GM21367 (cell line): ENCODE measurements around the gene OLIG3.

ENCODE experiments used
- ATAC-seq: cut with Tn5 transposase; IDR thresholded peaks from one replicate; pipeline ENCODE4 v1.9.1; 2021; ENCODE audit not compliant: unreplicated experiment

The OLIG3 gene

DNA sequence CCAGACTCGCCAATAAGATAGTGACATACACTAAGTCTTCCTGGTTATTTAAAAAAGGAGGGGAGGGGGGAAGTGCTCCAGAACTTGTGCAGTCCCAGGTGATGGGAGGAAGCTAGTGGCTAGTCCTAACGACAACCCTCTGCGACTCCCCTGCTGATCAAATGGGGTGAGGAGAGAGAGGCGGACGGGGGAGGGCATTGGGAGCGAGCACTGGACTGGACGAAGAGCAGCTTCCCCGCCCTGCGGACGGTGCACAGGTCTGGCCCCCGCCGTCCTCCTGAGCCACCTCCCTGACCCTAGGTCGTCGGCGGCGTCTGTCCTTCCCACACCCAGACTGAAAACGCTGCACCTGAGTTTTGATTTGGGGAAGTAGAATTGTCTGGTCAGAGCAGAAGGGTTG, 2.2 kb upstream of the OLIG3 start:
- no peak for ATAC-seq

DNA sequence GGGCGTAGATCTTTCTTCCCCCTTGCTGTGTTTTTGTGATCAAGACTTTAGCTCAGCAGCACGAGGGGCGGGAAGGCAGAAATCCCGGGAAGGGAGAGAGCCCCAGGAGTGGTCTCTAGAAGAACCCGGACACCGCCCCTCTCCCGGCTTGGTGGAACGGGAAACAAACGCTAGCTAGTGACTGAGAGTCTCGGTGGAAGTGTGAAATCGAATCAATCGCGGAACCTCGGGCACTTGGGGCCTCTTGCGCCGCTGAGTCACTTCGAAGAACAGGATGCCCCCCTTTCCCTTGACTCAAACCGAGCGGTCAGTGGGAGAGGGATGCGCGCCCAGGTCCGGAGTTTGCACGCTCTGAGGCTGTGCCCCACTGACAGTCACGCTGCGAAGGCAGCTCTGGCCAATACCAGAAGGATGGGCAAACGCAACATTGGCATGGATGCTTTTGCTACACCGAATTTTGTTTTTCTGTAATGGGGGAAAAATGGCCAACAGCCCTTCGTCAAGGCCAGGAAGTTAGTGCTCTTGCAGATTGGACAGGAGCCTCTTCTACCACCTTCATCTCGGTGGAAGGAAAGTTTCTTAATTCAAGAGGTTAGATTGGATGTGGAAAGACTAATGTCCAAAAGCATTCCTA, 1.6 kb upstream of the OLIG3 start:
- no peak for ATAC-seq

DNA sequence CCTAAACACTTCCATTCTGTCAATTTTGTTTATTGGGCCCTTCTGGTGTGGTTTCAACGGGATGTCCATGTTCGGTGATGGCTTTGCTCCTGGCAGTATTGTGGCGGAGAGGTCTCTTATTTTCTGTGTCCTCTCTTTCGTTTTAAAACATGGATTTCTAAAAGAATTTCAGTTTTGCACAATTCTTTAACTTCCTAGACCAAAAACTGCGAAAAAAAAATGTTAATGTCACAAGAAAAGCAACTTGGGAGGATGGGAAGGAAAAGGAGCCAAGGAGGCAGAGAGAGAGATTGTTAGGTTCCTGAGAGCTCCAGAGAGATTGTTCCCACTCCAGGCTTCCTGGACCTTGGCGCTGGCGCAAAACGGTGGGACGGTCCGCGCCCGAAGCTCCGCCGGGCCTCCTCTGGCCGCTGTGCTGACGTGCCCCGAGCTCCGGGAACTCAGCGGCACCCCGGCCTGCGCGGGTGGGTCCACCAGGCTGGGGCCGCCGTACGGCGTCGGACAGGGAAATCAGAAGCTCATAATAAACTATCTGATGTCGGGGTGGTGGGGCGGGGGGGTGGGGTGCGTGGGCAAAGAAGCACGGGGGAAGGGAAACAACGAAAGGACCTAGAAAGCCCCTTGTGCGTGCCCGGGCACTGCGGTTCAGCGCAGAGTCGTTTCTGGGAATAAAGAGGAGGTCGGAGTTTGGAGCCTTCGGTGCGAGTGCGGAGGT, 951 bp upstream of the OLIG3 start:
- ATAC-seq: no peak

DNA sequence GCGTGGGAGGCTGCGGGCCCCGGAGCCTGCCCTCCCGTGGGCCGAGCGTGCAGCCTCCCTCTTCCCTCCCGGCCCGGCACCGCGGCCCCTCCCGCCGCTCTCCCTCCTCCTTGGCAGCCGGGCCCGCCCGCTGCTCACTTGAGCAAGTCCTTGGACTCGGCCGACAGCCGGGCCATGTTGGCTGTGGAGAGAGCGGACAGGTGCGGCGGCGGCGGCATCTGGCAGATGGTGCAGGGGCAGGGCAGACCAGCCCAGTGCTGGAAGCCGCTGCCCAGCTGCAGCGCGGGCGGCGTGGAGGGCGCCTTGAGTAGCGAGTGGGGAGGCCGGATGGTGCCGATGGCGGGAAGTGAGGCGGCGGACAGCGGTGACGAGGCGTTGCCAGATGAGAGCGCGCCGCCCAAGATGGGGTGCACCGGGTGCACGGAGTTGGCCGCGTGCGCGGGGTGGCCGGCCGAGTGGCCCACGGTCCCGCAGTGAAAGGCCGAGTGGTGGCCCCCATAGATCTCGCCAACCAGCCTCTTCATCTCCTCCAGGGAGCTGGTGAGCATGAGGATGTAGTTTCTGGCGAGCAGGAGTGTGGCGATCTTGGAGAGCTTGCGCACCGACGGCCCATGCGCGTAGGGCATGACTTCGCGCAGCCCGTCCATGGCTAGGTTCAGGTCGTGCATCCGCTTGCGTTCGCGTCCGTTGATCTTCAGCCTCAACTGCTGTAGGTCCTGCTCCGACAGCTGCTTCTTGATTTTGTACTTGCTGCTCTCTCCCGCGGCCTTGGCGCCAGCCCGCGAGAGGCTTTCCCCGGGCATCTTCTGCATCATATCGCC, 766 bp downstream of the OLIG3 start:
- no peak for ATAC-seq

DNA sequence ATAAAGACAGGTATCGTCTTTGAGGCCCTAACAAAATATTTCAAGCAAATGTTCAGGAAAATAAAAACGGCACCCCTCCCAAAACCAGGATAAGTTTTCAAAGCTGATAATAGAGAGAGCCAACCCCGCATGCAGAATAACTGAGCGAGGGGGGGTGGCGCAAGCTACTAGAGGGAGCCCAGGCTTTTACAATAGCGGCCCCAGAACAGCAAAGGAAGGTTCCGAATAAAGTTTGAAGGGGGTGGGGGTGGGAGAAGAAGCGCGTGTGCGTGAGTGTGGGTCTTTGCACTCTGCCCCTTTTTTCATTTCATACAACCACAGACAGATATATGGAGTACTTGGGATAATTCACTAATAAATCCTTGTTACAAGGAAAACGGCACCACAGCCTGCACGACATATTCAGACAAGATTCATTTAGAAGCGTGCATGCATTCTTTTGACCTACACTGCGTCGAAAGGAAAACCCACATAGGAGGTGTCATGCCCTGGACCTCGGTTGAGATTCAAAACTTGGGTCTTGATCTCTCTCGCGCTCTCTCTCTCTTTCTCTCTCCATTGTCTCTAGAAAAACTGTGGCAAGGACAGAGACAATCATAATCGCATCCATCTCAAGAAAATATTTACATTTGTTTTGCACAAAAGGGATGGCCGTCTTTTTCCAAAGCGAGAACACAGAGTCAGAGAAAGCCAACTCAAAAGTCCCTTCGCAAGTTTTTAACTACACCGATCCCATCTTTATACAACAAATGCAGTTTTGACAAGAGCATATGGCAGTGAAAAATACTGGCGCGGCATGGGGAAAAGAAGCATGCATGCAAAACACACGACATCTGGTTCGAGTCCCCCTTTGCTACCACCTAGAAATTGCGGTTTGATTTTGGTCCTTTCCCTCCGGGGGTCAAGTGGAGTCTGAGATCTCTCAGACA, 1.6 kb downstream of the OLIG3 start:
- no peak for ATAC-seq

DNA sequence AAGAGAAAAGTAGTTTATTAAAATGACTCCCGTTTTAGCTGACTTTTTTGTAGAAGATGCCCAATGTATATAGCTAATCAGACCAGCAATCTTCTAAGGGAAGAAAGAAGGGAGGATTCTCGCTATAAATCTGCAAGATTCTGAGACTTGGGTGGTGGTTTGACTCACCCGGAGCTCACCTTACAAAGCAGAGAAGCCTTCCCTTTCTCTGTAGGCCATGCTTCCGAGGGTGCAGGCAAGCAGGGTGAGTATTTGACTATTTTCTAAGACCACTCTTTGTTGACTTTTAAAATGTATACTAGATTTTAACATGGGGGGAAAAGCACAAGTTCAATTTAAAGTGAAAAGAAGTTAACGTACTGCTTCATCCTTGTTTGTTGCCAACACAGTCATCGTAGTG, 2.7 kb downstream of the OLIG3 start:
- no peak for ATAC-seq

DNA sequence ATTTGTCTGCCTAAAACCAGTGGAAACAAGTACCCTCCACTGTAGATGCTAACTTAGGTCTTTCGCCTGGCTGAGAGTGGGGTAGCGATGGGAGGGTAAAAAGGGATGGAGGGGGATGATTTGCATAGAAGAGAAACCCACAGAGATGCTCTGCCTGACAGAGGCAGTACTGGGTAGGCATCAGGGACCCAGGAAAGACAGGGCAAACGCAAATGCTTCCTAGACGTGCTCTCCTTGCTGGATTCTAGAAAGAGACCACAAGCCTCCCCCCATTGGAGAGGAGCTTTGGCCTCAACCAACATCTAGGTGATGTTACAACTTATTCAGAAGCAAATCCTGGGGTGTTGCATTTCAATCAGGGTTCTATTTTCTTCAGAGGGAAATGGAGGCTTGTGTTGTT, 3.2 kb downstream of the OLIG3 start:
- no peak for ATAC-seq

DNA sequence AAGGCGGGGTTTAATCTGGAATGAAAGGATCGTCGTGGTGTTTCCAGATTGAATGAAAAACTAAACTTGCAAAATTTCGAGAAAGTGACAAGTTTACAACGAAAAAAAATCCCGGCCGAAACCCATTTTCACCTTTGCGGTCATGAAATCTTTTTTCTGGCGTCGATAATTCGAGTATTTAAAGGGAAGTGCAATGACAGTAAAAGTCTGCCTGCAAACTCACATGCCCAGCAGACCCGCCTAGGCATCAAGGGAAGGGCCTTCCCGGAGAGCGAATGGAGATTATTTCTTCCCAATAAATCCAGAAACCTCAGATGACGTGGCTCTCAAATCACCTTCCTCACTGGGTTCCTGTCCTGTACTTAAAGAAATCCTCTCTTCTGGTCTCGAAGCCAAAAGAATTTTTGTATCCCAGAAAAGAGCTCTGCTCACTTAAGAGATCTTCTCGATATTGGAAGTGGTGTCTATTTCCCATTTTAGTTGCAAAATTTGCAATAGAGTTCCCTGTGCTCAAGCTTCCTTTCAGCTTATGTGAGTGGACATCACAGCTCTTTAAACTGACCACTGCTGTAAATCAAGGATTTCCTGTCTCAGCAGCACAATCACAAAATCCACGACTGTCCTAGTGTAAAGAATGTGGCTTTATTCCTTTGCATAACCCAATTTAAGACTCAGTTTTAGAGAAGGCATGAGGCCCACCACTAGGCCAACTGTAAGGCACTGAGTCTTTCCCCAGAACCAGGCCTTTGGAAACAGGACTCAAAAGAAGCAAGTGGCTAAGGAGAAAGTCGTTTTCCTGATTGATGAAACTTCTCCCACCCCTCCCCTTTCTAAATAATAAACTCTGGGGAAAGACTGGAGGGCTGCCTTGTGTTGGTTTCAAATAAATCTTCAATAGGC, 3.9 kb downstream of the OLIG3 start:
- ATAC-seq: no peak

DNA sequence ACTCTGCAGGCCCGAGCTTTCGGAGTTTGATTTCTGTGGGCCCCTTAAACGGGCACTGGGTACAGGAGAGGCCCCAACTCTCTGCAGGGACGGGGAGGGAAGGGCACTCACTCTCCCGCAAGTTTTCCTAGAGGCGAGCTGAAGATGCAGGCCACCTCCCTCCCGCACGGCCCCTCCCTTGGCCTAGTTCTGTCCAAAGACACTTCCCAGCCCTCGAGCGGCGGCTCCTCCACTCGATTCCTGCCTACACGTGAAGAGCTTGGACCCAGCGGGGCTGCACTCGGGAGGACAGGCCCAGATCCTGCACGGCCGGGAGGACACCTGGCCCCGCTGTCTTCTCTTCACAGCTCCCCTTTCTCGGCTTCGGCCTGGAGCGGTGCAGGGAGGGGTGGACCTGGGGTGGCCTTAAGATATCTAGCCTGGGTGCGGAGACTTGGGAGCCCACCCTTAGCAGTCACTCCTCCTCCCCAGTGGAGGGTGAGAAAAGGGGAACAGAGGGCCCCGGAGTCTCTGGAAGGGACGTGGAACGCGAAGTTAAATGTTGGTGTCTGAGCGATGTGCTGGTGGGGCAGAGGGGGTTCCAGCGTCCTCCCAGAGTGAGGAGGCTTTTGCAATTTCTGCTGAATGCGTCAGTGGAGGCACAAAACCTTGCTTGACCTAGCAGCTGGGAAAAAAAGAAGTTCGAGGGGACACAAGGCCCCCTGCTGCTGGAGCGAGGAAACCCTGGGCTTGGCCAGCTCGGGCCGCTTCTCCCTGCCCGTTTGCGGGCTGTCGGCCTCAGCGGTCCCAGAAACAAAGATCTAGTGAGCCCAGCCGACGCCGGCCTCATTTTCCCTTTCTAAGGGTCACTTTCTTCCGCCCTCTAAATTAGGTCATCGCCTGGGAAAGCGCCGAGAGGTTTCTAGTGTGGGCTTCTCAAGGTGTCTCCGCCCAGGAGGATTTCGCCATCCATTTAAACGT, 4.9 kb downstream of the OLIG3 start:
- no peak for ATAC-seq

DNA sequence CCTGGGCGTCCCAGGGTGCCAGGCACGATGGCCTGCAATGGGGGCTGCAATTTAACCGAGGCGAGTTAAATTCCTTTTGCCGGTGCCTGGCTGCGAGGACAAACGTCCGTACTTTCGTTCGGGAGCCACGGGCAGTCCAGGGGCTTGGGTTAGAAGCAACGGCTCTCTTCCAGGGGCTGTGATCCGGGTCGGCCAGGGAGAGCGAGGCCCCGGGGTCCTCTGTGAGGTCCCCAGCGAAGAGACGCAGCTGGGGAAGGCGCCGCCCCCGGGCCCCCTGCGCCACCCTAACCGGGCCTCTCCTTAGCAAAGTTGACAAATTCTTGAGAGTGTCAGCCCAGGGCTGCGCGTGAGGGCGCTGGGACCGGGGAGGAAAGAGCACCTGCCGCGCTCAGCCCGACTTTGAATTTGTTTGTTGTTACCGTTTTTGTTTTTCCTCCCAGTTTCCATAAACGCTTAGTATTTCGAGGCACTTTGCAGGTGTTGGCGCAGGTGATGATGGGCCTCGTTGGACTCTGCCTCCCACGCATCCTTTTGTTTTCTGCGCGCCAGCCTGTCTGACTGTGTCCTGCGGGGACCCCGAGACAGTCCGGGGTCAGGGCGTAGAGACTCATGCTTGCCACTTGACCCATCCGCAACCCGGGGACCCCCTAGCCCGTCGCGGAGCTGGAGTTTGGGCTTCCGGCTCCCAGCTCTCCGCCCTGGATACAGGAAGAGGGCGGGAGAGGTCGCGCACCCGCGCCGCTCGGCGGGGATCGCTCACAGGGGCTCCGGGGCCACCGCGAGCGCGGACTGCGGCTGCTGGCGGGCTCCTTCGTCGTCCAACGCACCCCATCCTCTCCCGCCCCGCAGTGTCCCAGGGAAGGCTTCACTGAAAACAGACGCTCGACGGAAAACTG, 5.8 kb downstream of the OLIG3 start:
- no peak for ATAC-seq

DNA sequence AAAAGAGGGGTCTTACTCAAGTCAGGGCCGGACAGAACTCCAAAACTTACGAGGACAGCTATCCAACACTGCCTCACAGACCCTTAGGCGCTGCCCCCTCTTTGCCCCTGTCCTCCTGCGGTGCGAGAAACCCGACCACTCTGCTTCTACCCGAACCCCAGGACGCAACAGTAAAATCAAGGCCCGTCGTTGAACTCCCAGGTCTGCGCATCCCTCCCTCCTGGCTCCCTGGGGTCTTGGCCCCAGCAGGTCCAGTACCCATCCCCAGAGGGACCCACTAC, 6.4 kb downstream of the OLIG3 start:
- ATAC-seq: no peak

DNA sequence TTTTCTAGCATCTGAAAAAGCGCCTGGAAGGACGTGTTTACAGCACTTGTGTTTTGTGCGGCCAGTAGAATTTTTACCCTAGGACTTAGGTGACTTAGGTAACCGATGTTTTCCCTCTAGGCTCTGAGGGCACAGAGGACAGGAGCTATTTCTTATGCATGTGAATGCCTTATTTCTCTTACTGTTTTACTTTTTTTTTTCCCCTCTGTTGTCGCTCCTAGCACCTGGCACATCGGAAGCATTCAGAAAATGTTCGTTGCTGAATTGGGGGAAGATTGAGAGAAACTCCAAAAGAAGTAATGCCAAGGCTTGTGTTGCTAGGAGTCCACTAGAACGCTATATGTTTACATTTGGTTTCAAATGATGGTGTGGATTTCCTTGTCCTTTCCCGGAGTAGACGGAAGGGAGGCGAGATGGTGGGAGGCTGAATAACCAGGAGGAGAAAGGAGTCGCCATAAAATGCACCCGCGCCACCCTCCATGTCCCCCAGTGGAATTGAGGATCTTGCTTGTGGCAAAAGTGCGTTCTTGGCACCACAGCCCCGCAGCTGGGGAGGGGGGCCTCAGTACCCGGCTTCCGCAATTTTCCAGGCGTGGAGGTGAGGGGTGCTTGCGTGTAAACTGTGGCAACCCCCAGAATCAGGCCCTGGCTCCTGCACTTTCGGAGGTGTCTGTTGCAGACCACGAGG, 6.9 kb downstream of the OLIG3 start:
- ATAC-seq: no peak

DNA sequence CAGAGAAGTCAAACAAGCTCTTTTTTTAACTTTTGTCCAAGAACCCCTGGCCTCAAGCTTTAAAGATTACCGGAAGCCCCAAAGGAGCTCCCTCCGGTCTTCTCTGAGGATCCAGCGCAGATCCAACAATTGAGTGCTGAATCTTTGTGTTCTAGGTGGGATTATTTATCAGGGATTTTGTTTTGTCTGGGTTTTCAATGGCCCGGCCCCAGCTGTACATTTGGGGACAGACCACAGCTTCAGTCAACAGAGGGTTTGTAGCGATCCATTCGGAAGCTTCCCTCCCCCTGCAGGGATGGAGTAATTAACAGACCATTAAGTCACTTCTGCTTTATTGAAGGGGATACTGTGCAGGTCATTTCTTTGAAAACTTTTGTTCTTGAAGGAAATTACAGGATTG, 7.8 kb downstream of the OLIG3 start:
- no peak for ATAC-seq

DNA sequence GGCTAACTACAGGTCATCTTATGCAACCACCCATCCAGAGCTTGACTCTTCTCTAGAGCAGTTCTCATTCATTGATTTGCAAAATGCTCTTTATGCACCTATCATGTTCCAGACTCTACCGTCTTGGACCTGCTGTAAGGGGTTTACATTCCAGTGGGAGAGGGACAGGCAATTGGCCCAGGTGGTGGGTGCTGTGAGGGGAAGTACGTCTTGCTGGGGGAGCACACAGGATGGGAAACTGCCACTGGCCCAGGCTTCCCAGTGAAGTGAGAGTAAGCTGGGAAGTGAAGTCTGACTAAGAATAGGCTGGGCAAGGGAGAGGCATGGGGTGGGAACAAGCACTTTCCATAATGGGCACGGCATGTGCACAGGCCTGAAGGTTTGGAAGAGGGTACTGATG, 13.8 kb downstream of the OLIG3 start:
- no peak for ATAC-seq

DNA sequence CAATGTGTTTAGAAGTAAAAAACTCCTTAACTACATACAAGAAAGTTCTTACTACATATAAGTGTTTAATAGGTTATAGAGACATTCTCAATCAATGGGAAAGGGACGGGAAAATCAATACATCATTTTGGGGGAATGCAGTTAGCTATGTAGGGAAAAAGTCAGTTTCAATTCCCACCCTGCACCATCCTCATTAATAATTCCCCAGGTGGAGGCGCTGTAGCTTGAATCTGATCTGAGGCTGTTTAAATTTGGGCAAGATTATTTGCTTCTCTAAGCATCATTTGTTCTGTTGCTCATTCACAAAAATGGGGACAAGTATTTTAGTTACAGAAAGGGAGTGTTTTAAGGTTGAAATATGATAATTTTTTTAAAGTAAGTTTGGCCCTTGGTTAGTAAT, 19.1 kb downstream of the OLIG3 start:
- ATAC-seq: no peak

DNA sequence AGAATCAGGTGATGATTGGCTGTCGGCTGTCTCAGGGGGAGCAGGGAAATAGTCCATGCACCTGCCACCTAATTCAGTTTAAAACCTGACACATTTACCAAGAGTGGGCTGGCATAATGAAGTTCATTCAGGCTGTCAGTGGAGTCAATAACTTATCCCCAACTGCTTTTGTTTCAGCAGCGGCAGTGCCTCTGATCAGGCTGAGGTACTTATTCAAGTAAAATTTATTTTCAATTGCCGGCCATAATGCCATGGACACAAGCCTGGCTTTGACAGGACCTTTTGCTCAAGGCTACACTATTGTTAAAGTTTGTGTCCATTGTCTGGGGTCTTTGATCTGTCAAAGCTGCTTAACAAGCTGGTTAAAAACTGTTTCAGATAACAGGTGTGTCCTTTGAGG, 20.6 kb downstream of the OLIG3 start:
- ATAC-seq: no peak

DNA sequence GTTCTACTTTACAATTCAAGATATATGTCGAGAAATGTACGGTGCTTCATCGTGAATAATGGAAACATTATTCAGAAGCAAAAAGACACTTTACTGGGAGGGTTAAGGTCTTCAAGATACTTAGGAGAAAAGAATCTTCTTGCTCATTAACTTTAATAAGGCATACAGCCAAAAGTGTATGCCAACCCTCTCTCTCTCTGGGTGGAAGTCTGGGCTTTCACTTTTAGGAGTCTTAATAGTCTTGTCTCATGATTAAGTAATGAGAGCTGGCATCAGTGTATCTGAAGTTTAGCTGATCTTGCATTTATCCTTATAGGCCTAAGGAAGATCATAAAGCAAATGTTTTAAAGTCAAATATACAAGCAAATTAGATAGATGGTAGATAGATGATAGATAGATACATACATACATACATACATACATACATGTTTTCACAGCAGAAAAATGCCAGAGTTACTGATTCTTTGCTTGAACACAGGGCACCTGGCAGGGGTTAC, 21.5 kb downstream of the OLIG3 start:
- ATAC-seq: no peak
